Vagina (tissue), 2 donors: ENCODE results near the gene CLASRP.

ENCODE experiments used
- POLR2A ChIP-seq, 2 donors: fragments of 450-650 bp; IDR thresholded peaks; one replicate each; pipeline ENCODE4 v1.6.1; 2017; ENCODE audit warnings: antibody characterized with exemption in 2 of 2, mild to moderate bottlenecking in 2 of 2, moderate library complexity in 2 of 2
- TF ChIP-seq, protein P1 (sequence below), 3 experiments: fragments of 450-650 bp in 2 of 3; fragments of 200-600 bp in 1 of 3; sonication (generic) in 1 of 3; IDR thresholded peaks; one replicate each; pipeline ENCODE4 v1.5.1; 2017 to 2019; ENCODE audit warnings: antibody characterized with exemption in 3 of 3, mild to moderate bottlenecking in 2 of 3, moderate library complexity in 2 of 3

DNA sequence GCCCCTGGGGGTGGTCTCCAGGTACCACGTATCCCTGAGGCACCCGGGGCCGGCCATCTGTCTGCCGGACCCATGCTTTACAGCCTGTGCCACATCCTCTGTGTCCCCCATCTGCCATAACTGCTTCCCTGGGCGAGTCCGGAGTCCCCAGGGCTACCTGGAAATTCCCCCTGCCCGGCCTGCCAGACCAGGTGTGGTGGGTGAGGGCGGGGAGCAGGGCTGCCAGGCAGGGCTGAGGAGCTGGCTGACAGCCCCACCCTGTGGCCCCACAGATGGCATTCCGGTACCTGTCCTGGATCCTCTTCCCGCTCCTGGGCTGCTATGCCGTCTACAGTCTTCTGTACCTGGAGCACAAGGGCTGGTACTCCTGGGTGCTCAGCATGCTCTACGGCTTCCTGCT lies 47.9 kb upstream of the CLASRP start:
- TF ChIP-seq, protein P1, sequence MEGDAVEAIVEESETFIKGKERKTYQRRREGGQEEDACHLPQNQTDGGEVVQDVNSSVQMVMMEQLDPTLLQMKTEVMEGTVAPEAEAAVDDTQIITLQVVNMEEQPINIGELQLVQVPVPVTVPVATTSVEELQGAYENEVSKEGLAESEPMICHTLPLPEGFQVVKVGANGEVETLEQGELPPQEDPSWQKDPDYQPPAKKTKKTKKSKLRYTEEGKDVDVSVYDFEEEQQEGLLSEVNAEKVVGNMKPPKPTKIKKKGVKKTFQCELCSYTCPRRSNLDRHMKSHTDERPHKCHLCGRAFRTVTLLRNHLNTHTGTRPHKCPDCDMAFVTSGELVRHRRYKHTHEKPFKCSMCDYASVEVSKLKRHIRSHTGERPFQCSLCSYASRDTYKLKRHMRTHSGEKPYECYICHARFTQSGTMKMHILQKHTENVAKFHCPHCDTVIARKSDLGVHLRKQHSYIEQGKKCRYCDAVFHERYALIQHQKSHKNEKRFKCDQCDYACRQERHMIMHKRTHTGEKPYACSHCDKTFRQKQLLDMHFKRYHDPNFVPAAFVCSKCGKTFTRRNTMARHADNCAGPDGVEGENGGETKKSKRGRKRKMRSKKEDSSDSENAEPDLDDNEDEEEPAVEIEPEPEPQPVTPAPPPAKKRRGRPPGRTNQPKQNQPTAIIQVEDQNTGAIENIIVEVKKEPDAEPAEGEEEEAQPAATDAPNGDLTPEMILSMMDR (IDR thresholded peaks at IDR 0.05), result no peak
- TF ChIP-seq POLR2A (IDR thresholded peaks at IDR 0.05), result no peak
